Amniotic stem cell (primary cell): ENCODE measurements around the gene NDUFV3.
"Not testable (repeated sequence)": the region's sequence is repeated elsewhere in the genome, so short reads cannot be mapped to it uniquely, and the experiment has no call there.

ENCODE experiments used
- DNase-seq: peaks from one replicate; lab custom pipeline; 2025; lab: John Stamatoyannopoulos, UW

Gene NDUFV3

DNA sequence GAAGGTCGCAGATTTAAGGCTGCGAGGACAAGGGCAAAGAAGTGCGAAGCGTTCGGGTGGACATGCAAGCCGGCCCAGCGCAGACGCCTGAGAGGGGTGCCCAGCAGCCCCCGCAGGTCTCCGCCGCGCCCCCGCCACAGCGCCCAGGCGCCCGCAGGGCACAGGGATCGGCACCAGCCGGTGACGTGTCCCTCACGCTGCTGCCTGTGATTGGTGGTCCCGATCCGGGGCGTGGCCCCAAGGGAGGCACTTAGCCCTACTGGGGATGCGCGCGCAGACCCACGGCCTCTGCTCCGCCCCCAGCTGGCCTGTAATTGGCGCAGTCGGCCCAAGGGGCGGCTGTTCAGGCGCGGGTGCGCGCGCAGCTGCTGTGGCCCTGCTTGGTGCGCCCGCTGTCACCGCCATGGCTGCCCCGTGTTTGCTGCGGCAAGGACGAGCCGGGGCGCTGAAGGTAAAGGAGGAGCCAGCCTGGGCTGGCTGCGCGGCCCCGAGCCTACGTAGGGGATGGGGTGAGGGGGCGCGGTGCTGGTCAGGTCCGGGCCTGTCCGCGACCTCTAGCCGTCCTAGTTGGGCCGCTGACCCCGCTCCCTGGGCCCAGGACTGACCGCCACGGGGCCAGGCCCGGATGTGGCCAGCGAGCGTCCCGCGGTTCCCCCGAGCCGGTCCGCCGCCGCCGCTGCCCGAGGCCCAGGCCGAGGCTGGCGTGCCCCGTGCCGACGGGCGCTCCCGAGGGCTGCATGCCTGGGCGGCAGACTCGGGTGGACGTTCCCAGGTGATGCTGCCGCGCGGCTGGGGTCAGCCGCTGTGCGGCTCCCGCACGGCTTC, at the start of gene NDUFV3:
Gene NDUFV3, plus strand, starts transcription at position 379 of the 825 bp plus-strand sequence. Its CDS starts 25 bp downstream, at position 404.
- DNase-seq, result peak; percentile 99

DNA sequence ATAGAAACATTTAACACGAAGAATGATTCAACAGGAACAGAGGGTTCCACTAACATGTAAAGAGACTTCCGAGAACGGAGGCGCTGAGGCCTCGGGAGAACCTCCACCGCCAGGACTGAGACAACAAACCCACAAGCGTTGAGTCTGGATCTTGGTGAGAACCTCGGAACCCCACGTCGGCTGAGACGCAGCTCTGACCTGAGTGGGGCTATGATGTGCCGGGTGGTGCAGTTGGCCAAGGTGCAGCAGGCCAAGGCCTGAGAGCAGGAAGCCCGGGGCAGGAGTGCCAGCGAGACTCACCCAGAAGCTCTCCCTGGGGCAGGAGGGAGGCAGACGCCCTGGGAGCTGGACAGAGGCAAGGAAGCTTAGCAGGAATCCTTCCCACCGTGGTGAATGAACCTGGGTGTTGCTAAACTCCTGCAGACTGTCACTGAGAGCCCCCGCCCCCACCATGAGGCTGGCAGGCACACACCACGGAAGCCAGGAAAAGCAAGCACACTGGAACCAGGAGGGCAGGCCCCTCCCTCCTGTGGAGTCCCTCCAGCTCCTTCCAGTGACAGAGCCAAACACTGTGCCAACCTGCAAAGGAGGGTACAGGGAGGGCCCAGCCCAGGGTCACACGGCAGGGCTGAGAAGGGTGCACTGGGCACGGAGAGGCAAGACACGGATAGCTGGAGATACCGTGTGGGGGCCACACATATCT, 48.5 kb upstream of the NDUFV3 start:
- DNase-seq, result no peak

DNA sequence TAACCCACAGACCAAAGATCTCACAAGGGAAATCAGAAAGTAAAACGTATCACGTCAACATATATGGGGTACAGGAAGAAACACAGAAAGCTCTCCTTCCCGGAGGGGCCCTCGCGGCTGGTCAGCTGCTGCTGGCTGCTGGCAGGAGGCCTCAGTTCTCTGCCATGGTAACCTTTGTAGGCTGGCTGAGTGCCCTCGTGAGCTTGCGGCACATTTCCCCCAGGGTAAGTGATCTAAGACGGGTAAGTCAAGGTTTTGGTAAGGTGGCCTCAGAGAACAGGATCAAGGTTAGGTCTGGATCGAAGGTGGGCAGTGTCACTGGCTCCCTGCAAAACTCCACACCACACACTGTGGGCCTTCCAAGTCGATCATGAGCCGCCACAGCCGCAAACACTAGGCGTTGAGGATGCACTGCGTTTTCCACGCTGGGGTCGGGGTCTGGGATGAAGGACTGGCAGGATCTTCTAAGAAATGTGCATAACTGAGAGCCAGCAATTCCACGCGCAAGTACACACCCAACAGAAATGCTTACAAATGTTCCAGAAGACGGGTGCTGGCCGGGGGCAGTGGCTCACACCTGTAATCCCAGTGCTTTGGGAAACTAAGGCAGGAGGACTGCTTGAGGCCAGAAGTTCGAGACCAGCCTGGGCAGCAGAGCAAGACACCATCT, 47.7 kb upstream of the NDUFV3 start:
- no peak for DNase-seq

DNA sequence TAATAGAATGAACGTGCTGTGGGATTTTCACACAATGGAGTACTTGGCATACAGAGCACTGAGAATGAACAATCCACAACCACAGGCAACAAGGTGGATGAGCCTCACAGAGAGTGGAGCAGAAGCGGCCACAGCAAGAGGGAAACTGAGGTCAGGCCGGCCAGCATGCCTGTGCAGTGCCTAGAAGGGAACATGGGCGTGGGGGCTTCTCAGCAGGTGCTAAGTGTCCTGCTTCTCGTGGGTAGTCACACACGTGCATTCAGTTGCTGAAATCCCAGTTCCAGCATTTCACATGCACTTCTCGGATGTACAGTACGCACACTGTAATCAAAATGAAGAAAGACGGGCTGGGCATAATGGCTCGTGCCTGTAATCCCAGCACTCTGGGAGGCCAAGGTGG, 46.9 kb upstream of the NDUFV3 start:
- no peak for DNase-seq

DNA sequence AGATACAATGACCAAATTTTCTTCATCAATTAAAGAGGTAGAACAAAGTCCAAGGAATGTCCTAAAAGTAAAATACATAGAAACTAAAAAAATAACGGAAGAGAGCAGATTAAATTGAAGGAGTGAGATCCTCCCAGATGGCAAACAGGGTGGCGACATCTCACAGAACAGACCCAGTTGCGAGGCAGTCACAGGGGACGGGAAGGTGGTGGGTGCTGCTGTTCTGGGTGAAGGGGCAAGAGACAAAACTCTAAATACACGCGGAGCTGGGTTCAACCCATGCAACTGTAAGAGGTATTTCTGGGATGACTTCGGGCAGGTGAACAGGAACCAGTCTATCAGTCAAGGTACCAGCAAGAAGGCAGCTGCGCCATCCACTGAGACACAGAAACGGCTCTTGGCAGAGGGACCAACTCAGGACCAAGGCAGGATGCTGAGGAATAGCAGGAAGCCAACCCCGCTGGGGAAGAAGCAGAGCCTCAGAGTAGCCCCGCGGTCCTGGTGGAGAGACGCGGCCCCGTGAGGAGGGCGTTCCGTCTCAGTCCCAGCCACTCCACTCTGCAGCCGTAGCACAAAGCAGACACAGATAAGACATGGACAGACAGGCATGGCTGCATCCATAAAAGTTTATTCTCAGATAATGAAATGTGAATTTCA, 45.9 kb upstream of the NDUFV3 start:
- DNase-seq, result no peak

DNA sequence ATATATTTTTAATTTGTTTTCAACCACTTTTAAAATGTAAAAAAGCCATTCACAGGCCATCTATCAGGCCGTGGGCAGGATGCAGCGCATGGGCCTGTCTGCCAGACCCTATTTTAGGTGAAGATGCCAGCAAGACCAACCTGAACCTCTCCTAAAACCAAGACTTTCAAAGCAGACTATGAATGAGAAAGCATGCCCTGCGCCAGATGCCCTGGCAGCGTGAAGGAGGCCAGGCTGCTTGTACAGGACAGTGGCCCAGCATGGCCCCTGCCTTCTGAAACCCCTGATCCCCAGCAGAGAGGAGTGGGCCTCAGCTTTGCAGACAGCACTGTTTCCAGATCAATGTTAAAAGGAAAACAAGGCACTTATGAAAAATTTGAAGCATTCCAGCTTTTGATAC, 45.4 kb upstream of the NDUFV3 start:
- DNase-seq, result no peak

DNA sequence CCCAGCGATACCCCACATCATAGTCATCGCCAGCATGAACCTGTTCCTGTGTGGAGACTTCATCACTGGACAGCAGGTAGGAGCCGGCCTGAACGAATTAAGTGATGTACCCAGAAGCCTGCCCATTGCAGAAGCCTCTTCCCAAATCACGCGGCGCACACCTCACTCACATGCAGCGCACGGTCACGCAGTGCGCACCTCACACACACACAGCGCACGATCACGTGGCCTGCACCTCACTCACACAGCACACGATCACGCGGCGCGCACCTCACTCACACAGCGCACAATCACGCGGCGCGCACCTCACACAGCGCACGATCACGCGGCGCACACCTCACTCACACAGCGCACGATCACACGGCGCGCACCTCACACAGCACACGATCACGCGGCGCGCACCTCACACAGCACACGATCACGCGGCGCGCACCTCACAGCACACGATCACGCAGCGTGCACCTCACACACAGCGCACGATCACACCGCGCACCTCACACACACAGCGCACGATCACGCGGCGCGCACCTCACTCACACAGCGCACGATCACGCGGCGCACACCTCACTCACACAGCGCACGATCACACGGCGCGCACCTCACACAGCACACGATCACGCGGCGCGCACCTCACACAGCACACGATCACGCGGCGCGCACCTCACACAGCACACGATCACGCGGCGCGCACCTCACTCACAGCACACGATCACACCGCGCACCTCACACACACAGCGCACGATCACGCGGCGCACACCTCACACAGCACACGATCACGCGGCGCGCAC, 44.8 kb upstream of the NDUFV3 start:
- not testable (repeated sequence) for DNase-seq

DNA sequence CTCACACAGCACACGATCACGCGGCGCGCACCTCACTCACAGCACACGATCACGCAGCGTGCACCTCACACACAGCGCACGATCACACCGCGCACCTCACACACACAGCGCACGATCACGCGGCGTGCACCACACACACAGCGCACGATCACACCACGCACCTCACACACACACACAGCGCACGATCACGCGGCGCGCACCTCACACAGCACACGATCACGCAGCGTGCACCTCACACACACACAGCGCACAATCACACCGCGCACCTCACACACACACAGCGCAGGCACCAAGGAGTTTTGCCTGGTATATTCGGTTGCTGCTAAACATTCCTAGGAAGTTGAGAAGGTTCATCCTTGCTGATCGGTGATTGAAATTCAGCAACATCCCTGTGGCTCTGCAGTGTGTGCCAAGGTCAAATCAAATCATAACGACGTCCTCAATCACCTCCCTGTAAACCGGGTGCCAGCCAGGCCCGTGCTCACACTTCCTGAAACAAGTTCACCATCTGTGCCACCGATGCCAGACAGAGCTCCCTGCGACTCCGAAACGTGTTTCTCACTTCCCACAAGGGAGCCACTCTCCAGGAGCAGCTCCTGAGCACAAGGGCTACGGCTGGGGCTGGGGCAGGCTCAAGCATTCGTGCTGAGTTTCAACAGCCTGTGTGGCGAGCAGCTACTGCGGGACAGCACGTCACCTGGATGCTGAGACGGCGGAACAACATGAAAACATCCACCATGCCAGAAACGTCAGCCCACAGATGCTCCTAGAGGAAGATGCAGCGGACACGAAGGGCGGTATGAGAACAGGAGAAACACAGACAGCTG, 44.0 kb upstream of the NDUFV3 start:
- no peak for DNase-seq

DNA sequence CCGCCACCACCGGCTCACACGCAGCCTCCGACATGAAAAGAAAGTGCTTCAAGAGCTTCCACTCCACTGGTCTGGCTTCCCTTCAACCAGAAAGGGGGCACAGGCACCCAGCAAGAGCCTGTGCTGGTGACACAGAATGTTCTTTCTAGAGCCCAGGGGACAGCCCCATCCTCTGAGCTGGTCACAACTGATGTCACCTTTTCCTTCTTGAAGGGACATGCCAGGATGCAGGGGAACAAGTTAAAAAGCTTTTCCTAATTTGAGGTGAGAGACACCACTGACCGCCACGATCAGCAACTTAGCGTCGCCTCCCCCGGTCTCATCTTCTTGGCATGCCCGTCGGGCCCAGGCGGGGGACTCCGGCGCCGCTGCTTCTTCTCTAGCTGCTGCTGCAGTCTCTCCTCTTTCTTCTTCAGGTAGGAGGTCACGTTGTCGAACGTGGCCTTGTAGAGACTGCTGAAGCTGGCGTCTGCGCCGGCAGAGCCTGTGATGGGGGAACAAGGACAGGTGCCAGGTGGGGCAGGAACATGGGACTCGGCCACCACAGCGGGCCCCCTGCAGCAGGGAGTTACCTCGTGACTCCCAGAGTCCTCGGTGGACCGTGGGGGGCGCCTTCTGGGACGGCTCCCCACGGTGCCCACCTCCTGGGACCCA, 43.2 kb upstream of the NDUFV3 start:
- no peak for DNase-seq

DNA sequence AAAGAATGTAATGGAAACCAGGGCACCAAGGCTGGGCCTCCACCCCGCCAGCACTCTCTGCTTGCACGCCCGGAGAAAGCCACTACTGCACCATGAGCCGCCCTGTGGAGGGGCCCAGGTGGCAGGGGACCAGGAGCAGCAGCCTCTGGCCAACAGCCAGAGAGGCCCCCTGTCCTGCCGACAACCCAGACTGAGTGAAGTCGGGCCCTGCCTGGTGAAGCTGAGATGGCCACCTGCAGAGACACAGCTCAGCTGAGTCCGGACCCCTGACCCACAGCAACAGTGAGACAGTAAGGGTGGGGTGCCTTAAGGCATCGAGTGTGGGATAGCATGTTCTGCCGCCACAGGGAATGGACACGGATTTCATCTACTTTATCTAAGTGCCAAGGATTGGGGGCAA, 42.6 kb upstream of the NDUFV3 start:
- no peak for DNase-seq

DNA sequence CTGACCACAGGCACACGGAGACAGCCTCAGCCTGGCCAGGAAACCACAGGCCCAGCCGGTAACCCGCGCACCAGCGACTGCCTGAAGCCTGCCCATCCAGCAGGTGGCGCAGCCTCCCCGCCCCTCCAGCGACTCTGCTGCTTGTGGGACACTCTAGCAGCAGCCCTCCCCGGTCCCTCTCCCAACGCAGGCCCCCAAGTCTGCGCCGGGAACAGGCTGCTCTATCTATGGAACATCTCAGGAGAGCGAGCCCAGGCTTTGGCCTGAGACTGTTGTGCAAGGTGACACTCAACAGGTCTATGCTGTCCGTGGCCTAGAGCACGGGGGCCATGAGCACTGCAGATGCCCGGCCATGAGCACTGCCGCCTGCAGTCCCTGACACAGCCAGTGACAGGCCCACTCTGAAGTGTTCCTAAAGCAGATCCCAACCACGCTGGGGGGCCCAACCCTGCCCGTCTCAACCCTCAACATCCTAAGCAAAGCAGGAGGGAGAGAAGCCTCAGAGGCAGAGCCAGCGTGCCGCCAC, 42.2 kb upstream of the NDUFV3 start:
- DNase-seq, result no peak

DNA sequence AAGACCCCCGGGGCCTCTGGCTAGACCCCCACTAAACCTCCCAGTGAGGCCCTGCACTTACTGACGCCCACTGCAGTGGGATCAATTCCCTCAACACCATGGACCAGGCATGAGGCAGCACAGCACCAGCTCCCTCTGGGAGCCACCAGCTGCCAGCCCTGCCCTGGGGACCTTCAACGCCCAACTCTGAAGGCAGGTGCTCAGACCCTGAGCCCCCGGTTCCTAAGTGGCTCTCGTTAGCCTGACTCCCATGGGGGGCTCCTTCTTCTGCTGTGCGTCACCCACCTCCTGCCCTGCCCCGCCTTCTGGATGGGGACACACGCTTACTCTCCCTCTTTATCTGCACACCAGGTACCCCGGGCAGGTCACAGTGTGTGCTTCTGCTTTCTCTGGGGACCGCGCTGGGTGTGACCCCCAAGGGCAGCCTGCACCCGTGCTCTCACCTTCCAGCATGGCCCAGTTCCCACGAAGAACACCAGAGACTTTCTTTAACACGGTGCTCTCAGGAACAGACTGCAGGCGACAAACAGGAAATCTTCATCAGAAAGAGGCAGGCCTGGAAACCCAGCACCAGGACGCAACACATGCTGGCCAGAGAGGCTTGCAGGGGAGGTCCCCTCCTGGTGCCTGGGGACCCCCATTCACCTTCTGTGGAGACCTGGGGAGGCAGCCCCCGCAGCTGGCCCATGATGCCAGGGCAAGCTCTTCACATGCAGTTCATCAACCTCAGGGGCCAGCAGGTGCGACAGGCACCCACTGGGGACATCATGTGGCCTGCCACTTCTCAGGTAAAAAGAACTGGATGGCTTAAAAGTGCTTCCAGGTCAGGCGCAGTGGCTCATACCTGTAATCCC, 41.1 kb upstream of the NDUFV3 start:
- DNase-seq, result no peak

DNA sequence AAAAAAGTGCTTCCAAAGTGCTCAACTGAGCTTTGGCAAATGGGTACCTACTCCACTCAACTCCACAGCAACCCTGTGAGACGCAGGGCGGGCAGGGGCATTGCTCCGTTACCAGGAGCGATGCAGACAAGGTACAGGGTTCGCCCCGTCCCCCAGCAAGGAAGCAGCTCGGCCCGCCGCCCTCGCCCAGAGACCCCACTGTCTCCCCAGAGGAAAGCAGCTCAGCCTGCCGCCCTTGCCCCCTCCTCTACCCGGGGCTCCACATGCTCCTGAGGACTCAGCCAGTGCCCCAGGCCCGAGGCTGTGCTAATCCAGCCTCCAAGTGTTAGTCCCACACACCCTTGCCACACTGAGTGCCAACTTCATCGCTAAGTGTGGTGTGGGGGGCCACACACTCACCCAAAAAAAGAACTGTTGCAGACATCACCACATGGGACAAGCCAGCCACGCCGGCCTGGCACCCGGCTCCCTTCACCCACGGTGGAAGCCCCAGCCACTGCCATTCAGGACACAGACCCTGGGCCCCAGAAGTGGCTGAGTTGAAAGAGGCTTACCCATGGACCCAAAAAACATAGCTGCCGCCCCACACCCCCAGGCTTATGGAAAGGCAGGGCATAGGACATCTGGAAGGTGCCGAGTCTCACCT, 40.1 kb upstream of the NDUFV3 start:
- DNase-seq, result no peak

DNA sequence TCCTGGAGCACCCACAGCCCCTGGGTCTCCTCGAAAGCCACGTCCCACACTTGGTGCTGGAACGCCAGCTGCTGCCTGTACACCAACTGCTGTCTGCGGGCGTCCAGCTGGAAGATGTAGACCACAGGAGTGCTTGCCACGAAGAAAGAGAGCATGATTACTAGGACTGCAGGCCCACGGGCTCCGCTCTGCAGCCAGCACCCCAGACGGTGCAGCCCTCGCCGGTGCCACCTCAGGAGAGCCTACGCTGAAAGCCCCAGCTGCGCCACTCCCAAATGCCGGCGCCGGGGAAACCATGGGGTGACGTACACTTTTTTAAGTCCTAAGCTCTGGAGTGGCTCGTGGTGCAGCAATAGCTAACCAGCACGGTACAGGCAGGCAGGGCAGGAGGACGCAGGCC, 39.5 kb upstream of the NDUFV3 start:
- no peak for DNase-seq

DNA sequence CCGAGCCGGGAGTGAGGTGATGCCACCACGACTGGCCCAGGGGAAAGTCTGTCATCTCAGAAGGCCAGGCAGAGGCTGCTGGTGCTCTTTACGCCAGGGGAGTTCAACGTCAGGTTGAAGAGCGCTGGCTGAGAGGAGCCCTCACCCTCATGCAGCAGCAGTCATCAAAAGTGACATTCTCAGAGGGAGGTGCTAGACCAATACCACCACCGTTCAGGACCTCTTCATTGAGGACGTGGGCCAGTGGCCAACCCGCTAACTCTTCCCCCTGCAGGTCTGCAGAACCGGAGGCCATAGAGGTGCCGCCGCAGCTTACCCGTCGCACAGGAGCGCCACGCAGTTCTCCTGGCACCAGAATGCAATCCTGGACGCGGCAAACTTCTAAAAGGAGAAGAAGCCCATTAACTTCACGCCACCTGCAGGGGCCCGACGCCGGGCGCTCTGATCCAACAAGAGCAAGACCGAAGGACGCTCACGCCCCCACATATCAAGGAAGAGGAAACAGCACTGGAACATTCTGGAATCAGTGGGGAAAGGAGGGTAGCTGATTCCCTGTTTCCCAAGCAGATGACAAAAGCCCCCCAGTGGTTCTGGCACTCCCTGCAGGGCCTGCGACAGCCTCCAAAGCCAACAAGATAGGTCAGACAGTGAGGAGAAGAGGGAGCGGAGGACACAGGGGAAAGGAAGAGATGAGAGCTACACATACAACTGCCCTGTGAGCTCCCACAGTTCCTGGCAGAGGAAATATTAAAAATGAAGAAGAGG, 38.7 kb upstream of the NDUFV3 start:
- no peak for DNase-seq

DNA sequence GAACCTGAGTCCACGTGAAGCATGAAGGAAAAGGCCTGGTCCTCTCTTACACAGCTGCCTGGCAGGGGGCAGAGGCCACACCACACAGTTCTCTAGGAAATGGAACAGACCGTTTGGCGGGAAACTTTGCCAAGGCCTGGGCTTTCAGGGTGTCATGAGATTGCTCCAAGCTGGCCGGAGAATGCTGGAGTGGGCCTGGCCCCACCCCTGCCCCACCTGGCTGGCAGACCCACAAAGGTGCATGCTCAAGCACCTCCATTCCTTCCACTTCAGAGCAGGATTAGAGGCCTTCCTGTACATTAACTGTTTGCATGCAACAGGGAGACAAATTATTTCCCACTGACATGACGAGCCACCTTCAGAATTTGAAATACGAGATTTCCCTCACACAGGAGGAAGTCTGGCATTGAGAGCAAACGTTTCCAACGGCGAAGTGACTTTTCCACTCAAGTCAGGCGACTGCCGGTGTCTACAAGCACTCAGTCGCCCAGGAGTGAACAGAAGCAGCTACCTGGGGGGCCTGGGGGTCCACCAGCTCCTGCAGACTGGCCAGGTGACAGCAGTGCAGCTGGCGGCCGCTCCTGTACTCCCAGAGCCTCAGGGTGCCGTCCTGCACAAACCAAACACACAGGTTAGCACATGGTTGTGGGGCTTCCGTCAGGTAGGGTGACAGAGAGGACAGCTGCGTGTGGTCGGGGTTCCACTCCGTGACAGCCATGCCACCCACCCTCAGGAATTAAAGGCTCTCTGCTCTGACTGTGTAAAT, 37.8 kb upstream of the NDUFV3 start:
- DNase-seq, result no peak

DNA sequence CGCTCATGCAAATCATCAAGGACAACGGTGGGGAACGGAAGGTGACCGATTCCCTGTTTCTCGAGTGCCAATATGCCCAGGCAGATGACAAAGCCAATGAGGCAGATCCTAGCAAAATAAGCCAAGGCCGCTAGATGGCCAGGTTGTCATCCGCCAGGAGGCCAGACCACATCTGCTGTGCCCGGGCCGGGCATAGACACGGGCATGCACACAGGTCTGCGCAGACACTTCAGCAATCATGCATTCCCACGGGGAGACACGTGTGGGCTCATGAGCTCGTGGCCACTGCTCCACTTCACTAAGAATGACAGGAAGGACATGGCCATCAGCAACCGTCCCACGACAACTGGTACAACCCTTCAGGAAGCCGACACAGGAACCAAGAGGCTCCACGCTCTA, 37.2 kb upstream of the NDUFV3 start:
- no peak for DNase-seq
